GM18951 (cell line): ENCODE results near the gene TBC1D32.
"Not testable (repeated sequence)": the region's sequence is repeated elsewhere in the genome, so short reads cannot be mapped to it uniquely, and the experiment has no call there.

ENCODE experiments used
- POLR2A ChIP-seq: IDR thresholded peaks from 4 replicates; pipeline ENCODE4 v1.6.1; 2011; ENCODE audit warnings: mild to moderate bottlenecking; ENCODE audit not compliant: insufficient read length, insufficient read depth; ENCODE audit errors: extremely low read depth
- in situ Hi-C: fragments of 300-500 bp; cut with MboI; formaldehyde crosslinking; loops from one replicate; pipeline ENCODE4 v1.12.0; 2022; ENCODE audit warnings: low sequenced_read_pairs, mixed read lengths, inconsistent platforms; ENCODE audit not compliant: unreplicated experiment

Gene TBC1D32

DNA sequence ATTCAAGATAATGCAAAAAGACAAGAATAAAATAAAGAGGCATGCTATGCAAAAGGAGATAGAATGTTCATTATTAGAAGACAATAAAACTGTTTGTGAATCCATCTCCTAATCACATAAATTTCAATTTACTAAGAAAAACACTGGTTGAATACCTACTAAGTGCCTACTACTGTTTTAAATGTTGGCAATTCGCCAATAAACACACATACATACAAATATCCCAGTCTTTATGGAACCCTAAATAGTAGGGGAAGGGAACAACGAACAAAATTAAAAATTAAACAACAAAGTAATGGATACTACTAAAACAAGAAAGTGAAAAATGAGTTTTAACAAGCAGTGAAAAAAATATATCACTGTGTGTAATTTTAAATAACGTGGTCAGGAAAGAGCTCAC lies 158.5 kb downstream of the TBC1D32 start:
- in situ Hi-C loops, result no loop called here
- no peak for TF ChIP-seq POLR2A

DNA sequence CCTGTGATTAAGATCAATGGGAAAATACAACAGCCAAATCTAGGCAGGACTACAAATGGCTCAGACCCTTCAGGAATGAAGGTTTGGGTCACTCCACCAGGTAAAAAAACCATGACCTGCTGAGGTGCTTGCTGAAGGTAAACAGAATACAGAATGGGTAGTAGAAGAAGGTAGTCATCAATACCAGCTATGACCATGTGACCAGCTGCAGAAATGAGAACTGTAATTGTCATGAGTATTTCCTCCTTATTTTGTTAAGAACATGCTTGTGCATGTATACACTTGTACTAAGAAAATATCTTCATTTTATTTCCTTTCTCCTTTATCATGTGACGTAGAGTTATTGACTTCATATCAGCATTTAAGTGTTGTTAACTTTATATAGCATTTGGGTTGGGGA lies 161.8 kb downstream of the TBC1D32 start:
- in situ Hi-C loops, result not testable (repeated sequence)

DNA sequence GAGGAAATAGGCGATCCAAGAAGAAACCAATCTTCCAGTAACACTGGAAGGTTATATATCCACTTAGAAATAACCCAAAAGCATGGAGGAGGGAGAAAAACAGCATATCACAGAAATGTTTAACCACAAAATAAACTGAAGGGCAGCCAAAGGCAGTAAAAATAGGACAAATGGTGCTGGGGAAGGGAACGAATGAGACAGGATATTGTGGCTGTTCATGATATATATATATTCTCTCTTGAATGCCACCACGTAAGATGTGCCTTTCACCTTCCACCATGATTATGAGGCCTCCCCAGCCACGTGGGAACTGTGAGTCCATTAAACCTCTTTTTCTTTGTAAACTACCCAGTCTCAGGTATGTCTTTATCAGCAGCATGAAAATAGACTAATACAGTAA lies 162.4 kb downstream of the TBC1D32 start:
- in situ Hi-C loops, result no loop called here
- TF ChIP-seq POLR2A, result no peak

DNA sequence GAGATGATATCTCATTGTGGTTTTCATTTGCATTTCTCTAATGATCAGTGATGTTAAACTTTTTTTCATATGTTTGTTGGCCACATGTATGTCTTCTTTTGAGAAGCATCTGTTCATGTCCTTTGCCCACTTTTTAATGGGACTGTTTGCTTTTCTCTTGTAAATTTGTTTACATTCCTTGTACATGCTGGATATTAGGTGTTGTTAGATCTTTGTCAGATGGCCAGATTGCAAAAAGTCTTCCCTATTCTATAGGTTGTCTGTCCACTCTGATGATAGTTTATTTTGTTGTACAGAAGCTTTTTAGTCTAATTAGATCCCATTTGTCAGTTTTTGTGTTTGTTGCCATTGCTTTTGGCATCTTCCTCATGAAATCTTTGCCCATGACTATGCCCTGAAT lies 172.4 kb downstream of the TBC1D32 start:
- in situ Hi-C loops, result no loop called here
- TF ChIP-seq POLR2A, result no peak

DNA sequence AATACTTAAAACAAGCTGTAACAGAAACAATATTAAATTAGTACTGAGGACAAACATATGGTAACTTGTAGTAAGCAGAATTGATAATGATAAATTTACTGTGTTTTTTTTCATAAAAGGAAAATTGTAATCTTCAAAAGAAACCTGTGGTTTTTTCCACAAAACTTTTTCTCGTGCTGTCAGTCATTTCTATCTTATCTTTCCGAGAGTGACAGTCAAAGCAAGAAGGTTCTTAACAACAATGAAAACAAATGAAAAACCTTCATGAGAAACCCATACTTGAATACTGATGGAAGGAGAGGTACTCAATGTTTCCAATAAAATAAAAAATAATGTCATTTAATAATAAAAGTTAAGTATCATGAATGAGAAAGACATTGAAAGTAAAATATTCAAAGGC lies 174.0 kb downstream of the TBC1D32 start:
- TF ChIP-seq POLR2A, result no peak
- in situ Hi-C loops, result no loop called here

DNA sequence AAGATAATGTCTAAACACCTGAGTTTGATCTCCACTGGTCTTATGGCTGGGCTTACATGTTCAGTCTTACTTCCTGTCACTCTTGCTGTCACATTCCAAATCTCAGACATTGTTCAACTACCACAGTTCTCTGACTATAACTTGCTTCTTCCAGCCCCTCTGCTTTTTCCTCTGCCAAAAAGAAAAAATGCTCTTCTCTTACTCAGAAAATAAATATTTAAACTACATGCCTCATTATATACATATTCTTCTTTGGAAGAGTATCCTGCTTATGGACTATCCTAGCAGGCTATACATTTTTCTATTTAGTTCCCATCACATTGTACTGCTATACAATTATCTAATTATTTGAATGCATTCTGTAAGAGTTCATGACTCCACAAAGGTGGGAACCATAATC lies 175.4 kb downstream of the TBC1D32 start:
- in situ Hi-C loops, result no loop called here

DNA sequence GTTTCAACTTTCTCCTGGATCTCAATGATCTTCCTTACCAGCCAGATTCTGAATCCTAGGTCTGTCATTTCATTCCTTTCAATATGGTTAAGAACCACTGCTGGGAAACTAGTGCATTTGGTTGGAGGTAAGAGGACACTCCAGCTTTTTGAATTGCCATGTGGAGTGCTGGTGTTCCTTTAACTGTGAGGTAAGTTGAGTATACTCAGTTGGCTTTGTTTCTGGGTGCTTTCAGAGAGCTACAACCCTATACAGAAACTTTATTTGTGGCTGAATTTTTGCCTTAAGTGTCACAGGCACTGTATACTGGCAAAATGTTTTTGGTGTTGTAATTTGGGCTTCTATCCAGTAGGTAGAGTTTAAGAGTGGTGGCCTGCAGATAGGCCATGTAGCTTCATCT lies 175.8 kb downstream of the TBC1D32 start:
- in situ Hi-C loops, result no loop called here
- no peak for TF ChIP-seq POLR2A

More for the DNA sequence above, 175.4 kb downstream of the TBC1D32 start:
- TF ChIP-seq POLR2A, result no peak

DNA sequence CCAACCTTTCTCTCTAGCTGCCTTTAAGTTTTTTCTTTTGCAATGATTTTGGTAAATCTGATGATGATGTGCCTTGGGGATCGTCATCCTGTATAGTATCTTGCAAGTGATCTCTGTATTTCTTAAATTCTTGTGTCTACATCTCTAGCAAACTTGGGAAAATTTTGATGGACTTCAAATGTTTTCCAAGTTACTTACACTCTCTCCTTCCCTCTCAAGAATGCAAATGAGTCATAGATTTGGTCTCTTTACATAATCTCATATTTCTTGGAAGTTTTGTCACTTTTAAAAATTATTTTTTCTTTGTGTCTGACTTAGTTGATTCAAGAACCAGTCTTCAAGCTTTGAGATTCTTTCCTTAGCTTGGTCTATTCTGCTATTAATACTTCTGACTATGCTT lies 176.4 kb downstream of the TBC1D32 start:
- TF ChIP-seq POLR2A, result no peak
- in situ Hi-C loops, result no loop called here

DNA sequence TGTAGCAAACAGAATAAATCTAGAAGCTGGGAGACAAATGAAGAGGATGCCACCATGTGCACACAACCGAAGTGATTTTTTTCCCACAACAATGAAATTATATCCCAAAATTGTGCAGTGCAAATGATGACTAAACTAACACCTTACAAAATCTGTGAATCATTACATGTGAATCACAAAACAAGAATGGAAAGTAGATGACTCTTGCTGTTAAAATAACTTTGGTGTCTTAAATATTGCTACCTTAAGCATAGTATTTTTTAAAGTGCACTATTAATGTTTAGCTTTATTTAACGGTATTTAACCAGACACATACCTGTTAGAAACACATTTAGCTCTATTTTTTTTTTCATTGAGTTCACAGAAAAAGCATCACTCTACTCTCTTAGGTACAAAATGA lies 190.8 kb downstream of the TBC1D32 start:
- no peak for TF ChIP-seq POLR2A
- in situ Hi-C loops, result no loop called here

DNA sequence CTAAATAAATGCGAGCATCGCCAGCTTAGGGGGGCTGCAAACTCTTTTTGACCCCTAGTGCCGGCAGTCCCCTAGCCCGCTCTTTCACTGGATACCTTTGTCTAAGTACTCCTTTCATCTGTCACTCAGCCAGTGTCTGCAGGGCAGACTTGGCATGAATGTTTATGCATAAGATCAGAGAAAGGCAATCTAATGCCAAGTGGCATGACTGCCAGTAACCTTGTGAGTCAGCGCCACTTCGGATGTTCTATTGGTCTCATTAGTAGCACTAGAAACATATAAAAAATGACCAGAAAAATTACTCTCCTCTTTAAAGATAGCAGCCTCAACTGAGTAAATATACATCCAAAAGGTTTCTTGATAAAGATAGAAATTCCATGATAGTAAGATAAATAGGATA lies 192.2 kb downstream of the TBC1D32 start:
- TF ChIP-seq POLR2A, result no peak
- in situ Hi-C loops, result no loop called here

DNA sequence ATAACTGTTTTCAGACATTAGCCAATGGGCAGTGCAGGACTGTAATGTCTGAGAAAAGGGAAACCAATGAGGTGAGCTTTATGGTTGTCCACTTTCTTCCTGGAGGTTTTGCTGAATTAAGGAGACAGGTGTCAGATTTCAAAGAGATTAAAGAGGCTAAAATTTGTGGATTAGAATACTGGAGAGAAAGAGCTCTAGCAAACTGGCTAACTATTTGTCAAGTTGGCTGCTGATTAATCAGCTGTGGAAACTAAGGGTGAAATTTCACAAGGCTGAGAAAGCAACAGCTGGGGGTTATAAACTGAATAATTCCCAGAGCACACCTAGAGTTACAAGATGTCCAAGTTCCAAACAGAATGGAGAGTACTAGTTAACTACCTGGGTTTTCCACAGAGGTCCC lies 198.9 kb downstream of the TBC1D32 start:
- in situ Hi-C loops, result no loop called here
- TF ChIP-seq POLR2A, result no peak

DNA sequence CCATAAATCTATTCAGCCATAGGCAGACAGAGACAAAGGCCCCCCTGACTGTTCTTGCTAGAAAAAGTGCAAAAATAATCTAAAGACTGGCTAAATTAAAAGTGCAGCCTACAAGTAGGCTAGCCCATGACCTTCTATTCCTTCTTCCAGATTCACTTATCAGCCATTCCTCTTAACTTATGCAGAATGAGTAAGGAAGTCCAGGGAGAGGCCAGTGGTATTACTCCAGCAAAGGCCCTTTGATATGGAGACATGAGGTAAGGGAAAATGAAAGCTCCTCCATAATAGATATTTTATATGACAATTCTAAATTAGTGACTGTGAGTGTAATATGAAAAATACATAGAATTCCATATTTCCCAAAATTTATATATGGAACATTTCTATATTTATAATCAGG lies 199.4 kb downstream of the TBC1D32 start:
- in situ Hi-C loops, result no loop called here
- no peak for TF ChIP-seq POLR2A

DNA sequence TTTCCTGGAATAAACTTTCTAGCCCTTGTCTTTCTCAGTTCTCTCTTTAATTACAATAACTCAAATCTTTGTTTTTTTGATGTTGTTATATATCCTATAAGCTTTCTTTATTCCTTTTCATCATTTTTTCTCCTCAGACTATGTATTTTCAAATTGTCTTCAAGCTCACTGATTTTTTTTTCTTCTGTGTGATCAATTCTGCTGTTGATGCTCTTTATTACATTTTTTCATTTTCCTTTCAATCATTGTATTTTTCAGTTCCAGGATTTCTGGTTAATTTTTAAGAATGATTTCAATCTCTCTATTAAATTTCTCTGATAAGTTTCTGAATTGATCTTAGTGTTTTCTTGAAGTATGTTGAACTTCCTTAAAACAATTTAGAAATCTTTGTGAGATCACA lies 209.7 kb downstream of the TBC1D32 start:
- no peak for TF ChIP-seq POLR2A
- in situ Hi-C loops, result no loop called here

DNA sequence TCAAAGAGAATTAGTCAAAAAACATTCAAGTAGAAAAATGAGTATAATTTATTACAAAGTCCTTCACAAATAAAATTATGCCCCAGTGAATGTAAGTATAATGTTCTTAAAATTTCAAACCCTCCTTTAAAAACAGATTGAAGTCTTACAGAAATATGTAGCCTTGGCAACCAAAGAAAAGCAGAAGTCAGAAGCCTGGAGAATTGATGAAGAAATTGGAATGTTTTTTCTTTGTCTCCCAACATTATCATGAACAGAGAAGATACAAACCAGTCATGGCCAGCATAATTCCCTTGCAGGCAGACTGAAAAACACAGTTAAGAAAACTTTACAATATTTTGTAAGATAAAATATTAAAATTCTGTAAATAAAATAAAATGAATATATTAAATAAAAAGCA lies 221.9 kb downstream of the TBC1D32 start:
- in situ Hi-C loops, result no loop called here
- no peak for TF ChIP-seq POLR2A

DNA sequence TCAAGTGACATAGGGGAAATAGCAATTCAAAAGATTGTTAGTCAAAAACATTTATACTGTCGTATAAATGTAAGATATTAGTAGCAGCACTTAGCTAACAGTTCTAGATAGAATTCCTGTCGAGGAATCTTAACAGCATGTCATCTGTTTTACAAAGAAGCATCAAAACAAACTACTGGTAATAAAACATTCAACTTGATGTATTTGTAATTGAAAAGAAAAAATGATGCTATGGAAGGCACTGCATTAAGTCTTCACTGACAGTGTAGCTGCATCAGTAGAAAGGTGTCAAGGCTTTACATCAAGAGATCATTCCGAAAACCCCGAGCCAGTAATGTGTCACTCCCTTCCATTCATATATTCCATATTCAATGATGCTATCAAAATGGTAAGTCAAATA lies 223.5 kb downstream of the TBC1D32 start:
- in situ Hi-C loops, result no loop called here
- TF ChIP-seq POLR2A, result no peak

DNA sequence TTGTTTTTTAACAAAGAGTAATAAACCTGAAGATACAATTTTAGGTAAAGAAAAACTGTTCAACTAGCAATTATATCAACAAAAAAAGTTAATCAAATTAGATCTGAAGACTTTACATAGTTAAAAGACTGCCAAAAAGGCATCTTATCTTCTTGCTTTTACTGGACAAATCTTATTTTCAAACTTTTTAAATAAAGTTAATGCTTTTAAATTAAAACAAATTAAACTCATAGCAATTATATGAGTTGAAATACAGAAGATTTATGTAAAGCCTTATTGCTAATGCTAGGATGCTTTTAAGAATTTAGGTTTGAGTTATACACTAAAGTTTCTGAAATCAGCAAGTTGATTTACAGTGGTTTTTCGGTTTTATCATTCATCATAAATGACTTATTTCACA lies 227.3 kb downstream of the TBC1D32 start:
- TF ChIP-seq POLR2A, result no peak
- in situ Hi-C loops, result no loop called here

DNA sequence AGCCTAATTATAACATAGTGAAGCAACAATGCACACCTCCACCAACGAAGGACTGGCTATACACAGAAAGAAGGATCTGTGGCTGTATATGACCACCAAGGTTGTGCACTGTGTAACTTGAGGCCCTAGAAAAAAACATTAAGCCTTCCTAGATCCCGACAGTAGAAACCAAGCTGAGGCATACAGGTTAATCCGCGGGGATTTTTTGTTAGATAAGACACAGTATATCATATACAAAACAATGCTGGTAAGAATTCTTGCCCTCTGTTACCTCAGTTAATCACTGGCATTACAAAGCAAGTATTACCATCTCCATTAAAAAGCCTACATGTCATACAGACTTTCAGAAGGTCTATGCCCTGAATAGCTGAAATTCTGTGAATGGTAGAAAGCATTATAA lies 228.8 kb downstream of the TBC1D32 start:
- no peak for TF ChIP-seq POLR2A
- in situ Hi-C loops, result no loop called here
